Spleen (tissue), 7 donors: ENCODE results near the gene TCOF1.

ENCODE experiments used
- CTCF ChIP-seq, 11 experiments: fragments of 200-600 bp in 7 of 11; fragments of 450-650 bp in 4 of 11; sonication (generic) in 4 of 11; IDR thresholded peaks in 8 of 11; conservative IDR thresholded peaks in 3 of 11; 1 replicate in 7 of 11; 2 replicates in 4 of 11; pipeline versions ENCODE4 v1.4.0 to v1.8.0; 2016 to 2021; ENCODE audit warnings: antibody characterized with exemption in 11 of 11, inconsistent platforms in 4 of 11, mild to moderate bottlenecking in 1 of 11
- POLR2A ChIP-seq, 3 donors: fragments of 450-650 bp; IDR thresholded peaks; one replicate each; pipeline ENCODE4 v1.5.1; 2017; ENCODE audit warnings: antibody characterized with exemption in 3 of 3, mild to moderate bottlenecking in 1 of 3
- POLR2AphosphoS5 ChIP-seq, 3 donors: sonication (generic); formaldehyde crosslinking; IDR thresholded peaks; one replicate each; pipeline ENCODE4 v1.5.1; 2017; ENCODE audit warnings: antibody characterized with exemption in 3 of 3
- donor health status: DM: no; HTN: no; CAD: no; lungs with moderate emphysema.
- donor health status: DM: no; HTN: no; CAD: no.
- donor health status: DM: no; HTN: no; CAD: no.

GRCh38 chr5:150349681-150350275 lies 7.7 kb upstream of the TCOF1 start:
- TF ChIP-seq CTCF (IDR thresholded peaks at IDR 0.05 in 8 of 11, conservative IDR thresholded peaks at IDR 0.05 in 3 of 11): no peak
- TF ChIP-seq POLR2A (IDR thresholded peaks at IDR 0.05): no peak
- TF ChIP-seq POLR2AphosphoS5 (IDR thresholded peaks at IDR 0.05): no peak
